Measurements from ENCODE around the gene SIN3B. TPM values are rescaled to one million over a fixed set of nuclear protein-coding genes. Genes with fewer than 3 reads are reported as not detected.

The SIN3B gene
- 68.5 TPM for total RNA-seq

- TF ChIP-seq CTCF (IDR thresholded peaks at IDR 0.05), result no peak
- peak; percentile 49 to 72 for TF ChIP-seq POLR2AphosphoS5 (IDR thresholded peaks at IDR 0.05; ENCODE audit: insufficient read depth in 1 of 2, low read depth in 1 of 2)
- TF ChIP-seq POLR2A (IDR thresholded peaks at IDR 0.05), result peak in 1 of 2 donors; percentile 53
- Histone ChIP-seq H3K27ac (peak within 1 kb of the TSS; percentile 90), H3K27me3 (no peaks in the 10 kb centered on the region), H3K4me3 (peak within 1 kb of the TSS; percentile 89 to 92), H3K9me3 (no peaks in the 10 kb centered on the region), H3K4me1 (peaks cover 35% of the 10 kb centered on the region), H3K36me3 (peaks cover 0 to 32% of the 10 kb centered on the region in 2 donors)
- DNase-seq (ENCODE audit: extremely low spot score in 2 of 2), result no peak
- intact Hi-C loops (cut with DNase I), result no loop called here
Measured at GRCh38 chr19:16829010-16829821, at the start of gene SIN3B. SIN3B (plus strand) TSS chr19:16829398; CDS start chr19:16829421, 23 bp downstream.

GRCh38 chr19:16779539-16780163 is 49.5 kb upstream of the SIN3B start:
- no peaks in the 10 kb centered on the region for H3K4me1 ChIP-seq
- no peaks in the 10 kb centered on the region for H3K9me3 ChIP-seq
- TF ChIP-seq POLR2AphosphoS5 (IDR thresholded peaks at IDR 0.05; ENCODE audit: insufficient read depth in 1 of 2, low read depth in 1 of 2) (no peak), CTCF (IDR thresholded peaks at IDR 0.05) (no peak)
- no peaks in the 10 kb centered on the region for H3K27me3 ChIP-seq
- no peak overlapping the region for H3K4me3 ChIP-seq
- no peaks in the 10 kb centered on the region for H3K36me3 ChIP-seq
- DNase-seq (ENCODE audit: extremely low spot score in 2 of 2), result no peak
- no peak overlapping the region for H3K27ac ChIP-seq
- intact Hi-C loops (cut with DNase I), result no loop called here

- DNase-seq (ENCODE audit: extremely low spot score in 2 of 2), result no peak
- Histone ChIP-seq H3K36me3 (no peaks in the 10 kb centered on the region), H3K9me3 (no peaks in the 10 kb centered on the region), H3K27me3 (no peaks in the 10 kb centered on the region), H3K4me1 (no peaks in the 10 kb centered on the region), H3K27ac (no peak overlapping the region), H3K4me3 (no peak overlapping the region)
- TF ChIP-seq CTCF (IDR thresholded peaks at IDR 0.05), result no peak
- TF ChIP-seq POLR2AphosphoS5 (IDR thresholded peaks at IDR 0.05; ENCODE audit: insufficient read depth in 1 of 2, low read depth in 1 of 2), result no peak
- no peak for TF ChIP-seq POLR2A (IDR thresholded peaks at IDR 0.05)
- intact Hi-C loops (cut with DNase I), result no loop called here
Measured at GRCh38 chr19:16782719-16783118, 46.5 kb upstream of the SIN3B start.

- no peaks in the 10 kb centered on the region for H3K36me3 ChIP-seq
- no peak for TF ChIP-seq CTCF (IDR thresholded peaks at IDR 0.05)
- TF ChIP-seq POLR2A (IDR thresholded peaks at IDR 0.05), result no peak
- no peak for TF ChIP-seq POLR2AphosphoS5 (IDR thresholded peaks at IDR 0.05; ENCODE audit: insufficient read depth in 1 of 2, low read depth in 1 of 2)
Measured at GRCh38 chr19:16788479-16788878, 40.7 kb upstream of the SIN3B start.

GRCh38 chr19:16789238-16789637 is 40.0 kb upstream of the SIN3B start:
- TF ChIP-seq POLR2AphosphoS5 (IDR thresholded peaks at IDR 0.05; ENCODE audit: insufficient read depth in 1 of 2, low read depth in 1 of 2) (no peak), POLR2A (IDR thresholded peaks at IDR 0.05) (no peak), CTCF (IDR thresholded peaks at IDR 0.05) (no peak)
- no peak for DNase-seq (ENCODE audit: extremely low spot score in 2 of 2)
- H3K4me1 ChIP-seq, result no peaks in the 10 kb centered on the region
- H3K27ac ChIP-seq, result no peak overlapping the region
- H3K9me3 ChIP-seq, result peaks cover 8% of the 10 kb centered on the region
- no peak overlapping the region for H3K4me3 ChIP-seq
- intact Hi-C loops (cut with DNase I), result no loop called here
- no peaks in the 10 kb centered on the region for H3K27me3 ChIP-seq
- H3K36me3 ChIP-seq, result no peaks in the 10 kb centered on the region

More at GRCh38 chr19:16788479-16788878, 40.7 kb upstream of the SIN3B start:
- Histone ChIP-seq H3K27me3 (no peaks in the 10 kb centered on the region), H3K27ac (no peak overlapping the region), H3K4me3 (no peak overlapping the region), H3K9me3 (peaks cover 8% of the 10 kb centered on the region), H3K4me1 (no peaks in the 10 kb centered on the region)
- intact Hi-C loops (cut with DNase I), result no loop called here
- DNase-seq (ENCODE audit: extremely low spot score in 2 of 2), result no peak

Measured in vagina (tissue), 2 donors.